HG02571 (cell line): ENCODE data around the gene POLR2L.
A peak's percentile ranks its signal among the peaks of the same experiment; 100 is the strongest.

Experiments used
- ATAC-seq: cut with Tn5 transposase; IDR thresholded peaks from one replicate; pipeline ENCODE4 v1.9.1; 2021; ENCODE audit warnings: mild to moderate bottlenecking, moderate library complexity; ENCODE audit not compliant: unreplicated experiment

Gene POLR2L

GRCh38 chr11:828506-829175 lies 13.7 kb downstream of the POLR2L start:
- no peak for ATAC-seq

- no peak for ATAC-seq
These were observed 14.5 kb downstream of the POLR2L start, which contains the start of gene CRACR2B for GRCh38 chr11:827897-828192. Gene CRACR2B (plus strand): TSS chr11:827919. CDS start chr11:828608, 689 bp downstream.

GRCh38 chr11:827146-827896 lies 15.0 kb downstream of the POLR2L start:
- no peak for ATAC-seq

- no peak for ATAC-seq
These were observed 15.5 kb downstream of the POLR2L start for GRCh38 chr11:826836-827145.

GRCh38 chr11:826227-826621 lies 16.1 kb downstream of the POLR2L start:
- ATAC-seq = no peak

- no peak for ATAC-seq
These were observed 16.7 kb downstream of the POLR2L start for GRCh38 chr11:825366-826226.

- no peak for ATAC-seq
These were observed 17.4 kb downstream of the POLR2L start for GRCh38 chr11:824942-825341.

GRCh38 chr11:824292-824880 lies 17.9 kb downstream of the POLR2L start:
- ATAC-seq = no peak

- ATAC-seq = no peak
These were observed 18.7 kb downstream of the POLR2L start for GRCh38 chr11:823441-824291.

GRCh38 chr11:821512-822371 lies 20.6 kb downstream of the POLR2L start:
- ATAC-seq = no peak

- ATAC-seq = no peak
These were observed 21.4 kb downstream of the POLR2L start for GRCh38 chr11:820655-821511.

GRCh38 chr11:819943-820649 lies 22.2 kb downstream of the POLR2L start:
- ATAC-seq = peak; percentile 47

GRCh38 chr11:819129-819931 lies 23.0 kb downstream of the POLR2L start:
- ATAC-seq = peak; percentile 64

GRCh38 chr11:818396-819128 lies 23.8 kb downstream of the POLR2L start, which contains the start of gene PNPLA2:
Gene PNPLA2 (plus strand): TSS chr11:818914. CDS start chr11:819719, 805 bp downstream.
- ATAC-seq = no peak

GRCh38 chr11:816433-816779 lies 25.9 kb downstream of the POLR2L start:
- no peak for ATAC-seq

- no peak for ATAC-seq
These were observed 26.5 kb downstream of the POLR2L start for GRCh38 chr11:815675-816432.
